H9 (cell line): ENCODE data around the gene NEXN. TPM values are rescaled to one million over a fixed set of nuclear protein-coding genes. Genes with fewer than 3 reads are reported as not detected.

Experiments
- DNase-seq: peaks from one replicate; pipeline ENCODE4 v3.0.0-alpha.2; 2017
- H2AFZ ChIP-seq: one replicate; pipeline ENCODE4 v1.6.1; 2013; ENCODE audit warnings: mild to moderate bottlenecking, low read length, control low read depth, moderate library complexity
- H2AK5ac ChIP-seq: 2 replicates; pipeline ENCODE4 v1.6.1; 2013; ENCODE audit warnings: low read length, control low read depth, mixed read lengths; ENCODE audit not compliant: insufficient read length
- H2BK120ac ChIP-seq: one replicate; pipeline ENCODE4 v1.6.1; 2013; ENCODE audit warnings: low read depth, mild to moderate bottlenecking, low read length, control low read depth, inconsistent platforms; ENCODE audit not compliant: poor library complexity, severe bottlenecking
- H2BK12ac ChIP-seq: 2 replicates; pipeline ENCODE4 v1.6.1; 2013; ENCODE audit warnings: low read length, control low read depth, mixed read lengths, low read depth; ENCODE audit not compliant: insufficient read length
- H2BK15ac ChIP-seq: 2 replicates; pipeline ENCODE4 v1.6.1; 2013; ENCODE audit warnings: low read depth, low read length, control low read depth
- H2BK20ac ChIP-seq: one replicate; pipeline ENCODE4 v1.6.1; 2013; ENCODE audit warnings: low read depth, mild to moderate bottlenecking, low read length, control low read depth, inconsistent platforms; ENCODE audit not compliant: poor library complexity, severe bottlenecking
- H2BK5ac ChIP-seq: 2 replicates; pipeline ENCODE4 v1.6.1; 2013; ENCODE audit warnings: low read length, control low read depth, mixed read lengths; ENCODE audit not compliant: insufficient read length
- H3K14ac ChIP-seq: 2 replicates; pipeline ENCODE4 v1.6.1; 2013; ENCODE audit warnings: low read length, control low read depth; ENCODE audit not compliant: insufficient read depth
- H3K18ac ChIP-seq: 2 replicates; pipeline ENCODE4 v1.6.1; 2013; ENCODE audit warnings: low read depth, mild to moderate bottlenecking, mixed read lengths, low read length, control low read depth; ENCODE audit not compliant: insufficient read length
- H3K23ac ChIP-seq: 2 replicates; pipeline ENCODE4 v1.6.1; 2013; ENCODE audit warnings: low read length, control low read depth, mixed read lengths, low read depth; ENCODE audit not compliant: insufficient read length
- H3K23me2 ChIP-seq: 2 replicates; pipeline ENCODE4 v1.6.1; 2013; ENCODE audit warnings: low read depth, mild to moderate bottlenecking, mixed read lengths, low read length, control low read depth; ENCODE audit not compliant: insufficient read length, poor library complexity, severe bottlenecking
- H3K27ac ChIP-seq: 2 replicates; pipeline ENCODE4 v1.5.1; 2013; ENCODE audit warnings: low read length, control low read depth, mixed read lengths, low read depth; ENCODE audit not compliant: insufficient read length
- H3K27me3 ChIP-seq: 2 replicates; pipeline ENCODE4 v1.6.1; 2013; ENCODE audit warnings: low read length, control low read depth, inconsistent platforms; ENCODE audit not compliant: insufficient read depth
- H3K4ac ChIP-seq: 2 replicates; pipeline ENCODE4 v1.6.1; 2013; ENCODE audit warnings: low read depth, mild to moderate bottlenecking, control low read depth, inconsistent platforms, low read length, moderate library complexity
- H3K4me1 ChIP-seq: 2 replicates; pipeline ENCODE4 v1.6.1; 2013; ENCODE audit warnings: low read length, control low read depth, inconsistent platforms; ENCODE audit not compliant: insufficient read depth
- H3K4me2 ChIP-seq: 2 replicates; pipeline ENCODE4 v1.6.1; 2013; ENCODE audit warnings: low read length, control low read depth, mixed read lengths; ENCODE audit not compliant: insufficient read length, insufficient read depth
- H3K56ac ChIP-seq: 2 replicates; pipeline ENCODE4 v1.6.1; 2013; ENCODE audit warnings: low read depth, mild to moderate bottlenecking, mixed read lengths, low read length, control low read depth; ENCODE audit not compliant: insufficient read length
- H3K79me1 ChIP-seq: 2 replicates; pipeline ENCODE4 v1.6.1; 2013; ENCODE audit warnings: low read depth, mild to moderate bottlenecking, moderate library complexity, low read length, control low read depth, inconsistent platforms; ENCODE audit not compliant: insufficient read depth, poor library complexity, severe bottlenecking
- H3K79me2 ChIP-seq: 2 replicates; pipeline ENCODE4 v1.6.1; 2013; ENCODE audit warnings: low read length, control low read depth, inconsistent platforms; ENCODE audit not compliant: insufficient read depth
- H3K9ac ChIP-seq: 2 replicates; pipeline ENCODE4 v1.6.1; 2013; ENCODE audit warnings: low read length, control low read depth, mixed read lengths; ENCODE audit not compliant: insufficient read length; ENCODE audit errors: extremely low read depth
- H3K9me3 ChIP-seq: one replicate; pipeline ENCODE4 v1.6.1; 2013; ENCODE audit warnings: low read depth, low read length, inconsistent platforms; ENCODE audit not compliant: control insufficient read depth
- H3T11ph ChIP-seq: one replicate; pipeline ENCODE4 v1.6.1; 2013; ENCODE audit warnings: mild to moderate bottlenecking, low read length, control low read depth, inconsistent platforms
- H4K20me1 ChIP-seq: one replicate; pipeline ENCODE4 v1.6.1; 2013; ENCODE audit not compliant: control insufficient read depth, insufficient read length, insufficient read depth
- H4K5ac ChIP-seq: 2 replicates; pipeline ENCODE4 v1.6.1; 2013; ENCODE audit warnings: low read depth, mild to moderate bottlenecking, mixed read lengths, low read length, control low read depth; ENCODE audit not compliant: insufficient read length
- H4K8ac ChIP-seq: replicated peaks from 2 replicates; pipeline ENCODE4 v1.6.1; 2013; ENCODE audit warnings: low read length, control low read depth, mixed read lengths, low read depth; ENCODE audit not compliant: insufficient read length
- H4K91ac ChIP-seq: 2 replicates; pipeline ENCODE4 v1.6.1; 2013; ENCODE audit warnings: low read depth, mild to moderate bottlenecking, moderate library complexity, mixed read lengths, low read length, control low read depth; ENCODE audit not compliant: insufficient read length
- H3K27ac Mint-ChIP-seq, 3 experiments: 2 replicates in 2 of 3; 3 replicates in 1 of 3; pipeline ENCODE4 v1.8.0; 2020 to 2021; ENCODE audit warnings: mixed read lengths in 3 of 3, mild to moderate bottlenecking in 1 of 3, moderate library complexity in 1 of 3
- H3K27me3 Mint-ChIP-seq: 2 replicates; pipeline ENCODE4 v1.8.0; 2021; ENCODE audit warnings: low read depth, mild to moderate bottlenecking, moderate library complexity, mixed read lengths
- H3K36me3 Mint-ChIP-seq, 3 experiments: 2 replicates in 2 of 3; 3 replicates in 1 of 3; pipeline ENCODE4 v1.8.0; 2020 to 2021; ENCODE audit warnings: low read depth in 3 of 3, mixed read lengths in 3 of 3; ENCODE audit not compliant: insufficient read depth in 1 of 3
- H3K4me1 Mint-ChIP-seq, 2 experiments: 2 replicates each; pipeline ENCODE4 v1.8.0; 2020; ENCODE audit warnings: mixed read lengths in 2 of 2
- H3K4me3 Mint-ChIP-seq, 2 experiments: 2 replicates in 1 of 2; 3 replicates in 1 of 2; pipeline ENCODE4 v1.8.0; 2020 to 2021; ENCODE audit warnings: mild to moderate bottlenecking in 2 of 2, mixed read lengths in 2 of 2, moderate library complexity in 1 of 2
- H3K9me3 Mint-ChIP-seq, 2 experiments: 2 replicates in 1 of 2; 3 replicates in 1 of 2; pipeline ENCODE4 v1.8.0; 2020; ENCODE audit warnings: mild to moderate bottlenecking in 2 of 2, mixed read lengths in 2 of 2, moderate library complexity in 1 of 2
- CTCF ChIP-seq: fragments of 200-600 bp; sonication (generic); conservative IDR thresholded peaks from 3 replicates; pipeline ENCODE4 v1.8.0; 2021; ENCODE audit warnings: antibody characterized with exemption, mild to moderate bottlenecking
- WGBS: extraction: QIAGEN DNeasy Blood & Tissue Kit; methylation state at CpG from one replicate; pipeline ENCODE4 v1.1.7; 2013; ENCODE audit warnings: missing lambda C conversion rate, low lambda C conversion rate, mixed read lengths; ENCODE audit not compliant: insufficient read length; ENCODE audit errors: extremely low coverage; 5-methylcytosine and 5-hydroxymethylcytosine counted together
- total RNA-seq: library from RNA; stranded (reverse); gene quantifications from 2 replicates; pipeline ENCODE4 v1.2.1, GENCODE V29; 2021

The NEXN gene
- total RNA-seq, 1 experiment from 2014 or later: 3.2 TPM

- Mint-ChIP-seq H3K36me3 (no peaks in the 10 kb centered on the region), H3K4me3 (no peak overlapping the region), H3K4me1 (no peaks in the 10 kb centered on the region), H3K9me3 (no peaks in the 10 kb centered on the region), H3K27me3 (no peaks in the 10 kb centered on the region), H3K27ac (no peak overlapping the region)
- Histone ChIP-seq H3K4ac (no peak overlapping the region), H3T11ph (no peak overlapping the region), H3K14ac (no peak overlapping the region), H4K20me1 (no peaks in the 10 kb centered on the region), H3K27me3 (no peaks in the 10 kb centered on the region), H3K27ac (no peak overlapping the region), H3K79me1 (no peaks in the 10 kb centered on the region), H3K23ac (no peak overlapping the region), H3K4me2 (no peak overlapping the region), H3K79me2 (no peaks in the 10 kb centered on the region), H2BK20ac (no peak overlapping the region), H4K8ac (no peak overlapping the region), H3K18ac (no peak overlapping the region), H3K23me2 (no peaks in the 10 kb centered on the region), H2BK12ac (no peak overlapping the region), H4K91ac (no peak overlapping the region), H4K5ac (no peak overlapping the region), H2BK5ac (no peak overlapping the region), H3K9me3 (no peaks in the 10 kb centered on the region), H2AFZ (no peak overlapping the region), H2BK15ac (no peak overlapping the region), H3K9ac (no peak overlapping the region), H3K4me1 (no peaks in the 10 kb centered on the region), H2BK120ac (no peak overlapping the region), H3K56ac (no peak overlapping the region), H2AK5ac (no peak overlapping the region)
- no peak for TF ChIP-seq CTCF
- no peak for DNase-seq
- WGBS: no CpG with 5 or more reads among the region's 13 CpGs
These were observed 38.3 kb downstream of the NEXN start for GRCh38 chr1:77926561-77927357.
